Renal pelvis (tissue), 4 donors: ENCODE data around the gene GJC1. TPM values are rescaled to one million over a fixed set of nuclear protein-coding genes. Genes with fewer than 3 reads are reported as not detected.

Experiments
- DNase-seq: peaks from one replicate; pipeline ENCODE4 v3.0.0-alpha.2; 2013
- polyA plus RNA-seq, 3 donors: library from polyadenylated mRNA; unstranded; fragments of 120-200 nt; gene quantifications; one replicate each; pipeline ENCODE4 v1.2.1, GENCODE V29; 2013; ENCODE audit not compliant: insufficient read length in 3 of 3

Gene GJC1
- polyA plus RNA-seq, 3 donors, result 24.1 to 26.2 (median 24.3) TPM

DNA sequence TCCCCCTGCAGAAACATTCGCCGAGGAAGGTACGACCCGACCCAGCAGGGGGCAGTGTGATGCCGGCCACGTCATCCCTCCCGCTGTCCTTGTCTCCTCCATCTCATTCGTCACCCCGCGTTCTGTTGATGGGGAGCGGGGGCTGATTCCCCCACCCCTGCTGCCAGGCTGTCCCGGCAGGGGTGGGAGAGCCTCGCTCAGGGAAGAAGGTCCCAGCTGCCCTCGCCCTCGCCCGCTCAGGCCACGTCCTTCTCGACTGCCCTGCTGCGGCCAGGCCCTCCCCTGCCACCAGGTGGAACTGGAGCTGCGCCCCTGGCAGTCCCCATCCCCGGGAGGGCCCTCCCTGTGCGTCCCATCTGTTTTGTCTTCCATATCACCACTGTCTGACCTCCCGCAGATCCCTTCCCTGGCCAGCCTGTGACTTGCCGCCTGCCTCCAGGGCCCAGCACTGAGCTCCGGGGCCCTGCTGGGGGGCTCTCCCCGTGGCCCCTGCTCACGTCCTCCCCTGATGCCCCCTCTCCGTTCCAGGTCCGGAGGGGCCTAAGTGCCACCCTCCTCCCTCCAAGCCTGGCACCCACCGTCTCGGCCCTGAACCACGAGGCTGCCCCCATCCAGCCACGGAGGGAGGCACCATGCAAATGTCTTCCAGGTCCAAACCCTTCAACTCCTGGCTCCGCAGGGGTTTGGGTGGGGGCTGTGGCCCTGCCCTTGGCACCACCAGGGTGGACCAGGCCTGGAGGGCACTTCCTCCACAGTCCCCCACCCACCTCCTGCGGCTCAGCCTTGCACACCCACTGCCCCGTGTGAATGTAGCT, 50.7 kb downstream of the GJC1 start:
- DNase-seq, result peak; percentile 64

- no peak for DNase-seq
Measured at GRCh38 chr17:44778656-44779210, 51.4 kb downstream of the GJC1 start.

GRCh38 chr17:44777394-44778348, 52.4 kb downstream of the GJC1 start:
- no peak for DNase-seq

DNA sequence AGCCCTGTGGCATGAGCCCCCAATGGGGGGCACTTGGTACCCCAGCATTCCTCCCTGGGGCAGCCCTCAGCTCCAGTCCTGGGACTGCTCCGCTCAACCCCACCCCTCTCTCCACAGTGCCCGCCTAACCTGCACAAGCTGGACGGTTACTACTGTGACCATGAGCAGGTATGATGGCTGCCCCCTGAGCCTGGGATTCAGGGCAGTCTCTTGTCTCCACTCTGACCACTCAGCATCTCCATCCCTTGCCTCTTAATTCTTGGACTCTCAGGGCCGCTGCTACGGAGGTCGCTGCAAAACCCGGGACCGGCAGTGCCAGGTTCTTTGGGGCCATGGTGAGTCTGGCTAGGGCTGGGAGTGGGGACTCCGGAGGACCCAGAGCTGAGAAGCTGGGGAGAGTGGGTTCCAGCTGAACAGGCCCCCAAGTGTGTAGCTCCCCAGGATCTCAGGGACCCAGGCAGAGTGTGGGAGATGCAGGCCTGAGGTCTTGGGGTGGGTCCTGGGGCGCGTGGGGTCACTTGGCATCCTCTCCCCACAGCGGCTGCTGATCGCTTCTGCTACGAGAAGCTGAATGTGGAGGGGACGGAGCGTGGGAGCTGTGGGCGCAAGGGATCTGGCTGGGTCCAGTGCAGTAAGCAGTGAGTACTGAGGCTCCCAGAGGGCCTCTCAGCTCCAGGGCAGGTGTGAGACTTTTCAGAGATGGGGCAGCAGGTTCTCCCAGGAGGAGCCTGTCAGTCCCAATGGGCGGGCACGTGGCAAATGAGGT, 53.3 kb downstream of the GJC1 start:
- DNase-seq, result no peak

DNA sequence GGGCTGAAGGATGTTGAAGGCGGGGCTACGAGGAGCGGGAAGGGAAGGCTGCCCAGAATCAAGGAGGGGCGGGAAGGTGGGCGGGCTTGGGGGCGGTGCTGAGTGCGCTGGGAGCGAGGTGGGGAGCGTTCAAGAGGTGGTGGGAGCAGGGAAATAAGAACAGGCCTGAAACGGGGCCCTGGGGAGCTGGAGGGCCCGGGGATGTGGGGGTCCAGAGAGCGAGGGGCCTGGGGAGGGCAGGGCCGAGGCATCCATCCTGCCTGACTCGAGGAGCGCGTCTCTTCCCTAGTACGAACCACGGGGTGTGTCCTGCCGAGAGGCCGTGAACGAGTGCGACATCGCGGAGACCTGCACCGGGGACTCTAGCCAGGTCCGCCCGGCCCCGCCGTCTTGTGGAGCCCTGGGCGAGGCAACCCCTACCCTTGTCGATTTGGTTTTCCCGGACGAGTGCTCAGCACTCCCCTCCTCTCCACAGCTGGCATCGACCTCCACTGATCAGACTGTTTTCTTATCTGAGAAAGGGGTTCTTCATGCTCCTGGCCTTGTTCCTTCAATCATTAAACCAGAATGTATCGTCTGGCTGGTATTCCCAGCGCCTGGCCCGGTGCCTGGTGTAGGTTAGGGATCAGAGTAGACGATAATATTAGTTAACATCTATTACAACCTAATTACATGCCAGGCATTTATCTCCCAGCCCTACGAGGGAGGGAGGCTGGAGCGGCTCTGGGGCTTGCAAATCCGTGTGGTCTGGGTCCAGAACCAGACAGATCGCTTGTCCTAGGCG, 54.1 kb downstream of the GJC1 start:
- peak; percentile 97 for DNase-seq

- peak; percentile 31 for DNase-seq
Measured at GRCh38 chr17:44775136-44775837, 54.8 kb downstream of the GJC1 start.

DNA sequence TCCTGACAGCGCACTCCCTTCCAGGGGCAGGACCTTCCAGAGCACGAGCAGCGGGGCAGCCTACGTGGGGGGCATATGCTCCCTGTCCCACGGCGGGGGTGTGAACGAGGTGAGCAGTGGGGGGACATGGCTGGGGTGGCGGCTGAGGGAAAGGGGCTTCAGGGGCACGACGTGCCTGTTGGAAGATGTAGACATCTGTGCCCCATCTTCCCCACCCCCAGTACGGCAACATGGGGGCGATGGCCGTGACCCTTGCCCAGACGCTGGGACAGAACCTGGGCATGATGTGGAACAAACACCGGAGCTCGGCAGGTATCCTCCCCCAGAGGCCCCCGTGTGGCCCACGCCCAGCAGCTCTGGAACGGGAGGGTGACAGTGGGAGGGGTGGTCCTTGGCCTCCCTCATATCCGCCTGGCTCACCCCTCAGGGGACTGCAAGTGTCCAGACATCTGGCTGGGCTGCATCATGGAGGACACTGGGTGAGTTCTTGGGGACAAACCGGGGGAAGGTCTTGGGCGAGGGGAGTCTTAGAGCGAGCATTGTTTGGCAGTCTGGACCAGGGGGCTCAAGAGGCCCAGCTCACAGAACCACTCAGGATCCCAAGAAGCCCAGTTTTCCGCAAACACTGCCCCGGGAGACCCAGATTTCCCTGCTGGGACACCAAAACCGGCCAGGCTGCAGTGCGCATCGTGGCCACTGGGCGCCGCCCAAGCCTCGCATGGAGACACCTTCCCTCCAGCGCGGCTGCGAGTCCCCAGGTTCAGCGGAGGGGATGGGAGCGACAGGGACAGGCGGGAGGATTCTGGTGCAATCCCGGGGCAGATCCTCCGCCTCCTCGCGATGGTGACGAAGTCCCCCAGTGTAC, 55.6 kb downstream of the GJC1 start:
- peak; percentile 77 for DNase-seq

DNA sequence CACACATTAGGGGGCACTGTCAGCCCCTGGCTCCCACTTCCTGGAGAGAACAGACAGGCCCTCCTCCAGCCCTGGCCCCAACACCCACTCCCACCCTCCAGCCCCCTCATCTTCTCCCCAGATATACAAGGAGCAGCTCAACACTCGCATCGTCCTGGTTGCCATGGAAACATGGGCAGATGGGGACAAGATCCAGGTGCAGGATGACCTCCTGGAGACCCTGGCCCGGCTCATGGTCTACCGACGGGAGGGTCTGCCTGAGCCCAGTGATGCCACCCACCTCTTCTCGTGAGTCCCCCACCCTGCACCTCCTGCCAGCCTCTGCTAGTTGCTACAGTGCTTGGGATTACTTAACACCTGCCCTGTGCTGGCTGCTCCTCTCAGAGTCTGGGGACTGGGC, 56.9 kb downstream of the GJC1 start:
- DNase-seq, result no peak

DNA sequence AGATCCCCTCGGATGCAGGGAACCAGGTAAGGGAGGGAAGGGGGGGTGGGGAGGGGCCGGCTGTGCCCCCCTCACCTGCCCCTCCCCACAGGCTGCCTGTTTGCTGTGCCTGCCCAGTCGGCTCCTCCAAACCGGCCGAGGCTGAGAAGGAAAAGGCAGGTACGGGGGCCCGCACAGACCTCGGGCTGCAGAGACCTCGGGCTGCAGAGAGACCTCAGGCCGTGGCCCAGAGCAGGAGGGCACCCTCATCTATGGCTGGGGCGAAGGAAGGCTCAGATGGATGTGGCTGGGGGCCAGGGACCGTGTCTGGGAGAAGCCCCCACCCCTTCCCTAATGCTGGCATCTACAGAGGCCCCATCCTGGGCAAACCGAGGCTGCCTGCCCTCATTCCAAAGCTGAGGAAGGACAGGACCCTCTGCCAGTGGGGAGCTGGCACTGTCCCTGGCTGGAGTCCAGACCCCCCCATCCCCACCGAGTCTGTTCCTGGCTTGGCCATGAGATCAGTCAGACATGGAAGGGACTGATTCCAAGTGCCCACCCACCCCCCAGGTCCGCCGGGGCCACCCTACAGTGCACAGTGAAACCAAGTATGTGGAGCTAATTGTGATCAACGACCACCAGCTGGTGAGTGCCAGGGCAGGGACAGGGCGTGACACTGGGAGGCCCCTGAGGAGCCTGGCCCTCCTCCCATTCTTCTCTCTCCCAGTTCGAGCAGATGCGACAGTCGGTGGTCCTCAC, 57.6 kb downstream of the GJC1 start:
- DNase-seq, result no peak

DNA sequence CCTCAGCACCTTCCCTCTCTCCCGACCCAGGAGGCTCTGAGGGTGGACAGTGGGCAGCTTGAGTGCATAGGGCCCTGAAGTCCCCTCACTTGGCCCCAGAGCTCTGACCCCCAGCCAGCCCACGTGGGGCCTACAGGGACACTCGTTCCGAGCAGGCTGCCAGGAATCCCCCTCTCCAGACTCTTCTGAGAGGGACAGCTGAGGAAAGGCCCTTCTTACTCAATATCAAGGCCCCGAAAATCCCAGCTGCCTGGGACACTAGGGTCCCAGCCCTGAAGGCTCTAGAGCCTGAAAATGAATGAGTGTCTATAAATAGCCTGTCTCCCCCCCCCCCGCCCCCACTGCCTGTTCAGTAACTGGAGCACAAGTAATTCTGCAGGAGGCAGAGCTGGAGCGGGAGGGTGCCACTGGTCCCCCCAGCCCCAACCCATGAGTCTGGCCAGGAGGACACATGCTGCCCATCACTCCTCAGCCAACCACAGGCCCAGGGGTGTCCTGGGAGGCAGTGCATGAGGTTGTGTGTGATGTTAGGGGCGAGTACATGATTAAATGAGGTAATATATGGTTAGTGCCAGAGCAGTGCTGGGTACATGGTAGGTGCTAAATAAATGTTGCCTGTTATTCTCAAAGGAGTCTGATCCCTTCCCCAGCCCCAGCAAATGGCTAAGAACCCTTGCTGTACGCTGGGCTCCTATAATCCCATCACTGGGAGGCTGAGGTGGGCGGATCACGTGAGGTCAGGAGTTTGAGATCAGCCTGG, 59.7 kb downstream of the GJC1 start:
- DNase-seq, result no peak

- no peak for DNase-seq
Measured at GRCh38 chr17:44769647-44770084, 60.4 kb downstream of the GJC1 start.

DNA sequence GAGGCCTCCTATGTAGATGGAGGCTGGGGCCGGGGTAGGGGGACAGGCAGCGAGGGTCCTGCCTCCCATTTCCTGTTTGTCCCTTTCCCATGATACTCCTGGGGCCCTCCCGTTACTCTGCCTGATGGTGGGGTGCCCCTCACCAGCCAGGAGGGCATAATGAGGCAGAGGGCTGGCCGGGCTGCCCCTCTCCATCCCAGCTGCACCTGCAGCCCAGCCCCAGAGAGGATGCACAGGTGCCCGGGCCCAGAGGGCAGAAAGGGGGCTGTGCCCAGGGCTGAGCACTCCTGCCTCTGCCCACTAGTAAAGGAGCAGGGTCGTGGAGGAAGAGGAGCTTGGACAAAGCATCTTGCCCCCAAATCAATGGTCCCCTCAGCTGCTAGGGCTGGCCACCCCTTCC, 60.9 kb downstream of the GJC1 start:
- no peak for DNase-seq

- no peak for DNase-seq
Measured at GRCh38 chr17:44768505-44769142, 61.5 kb downstream of the GJC1 start.

- no peak for DNase-seq
Measured at GRCh38 chr17:44767493-44767892, 62.6 kb downstream of the GJC1 start.

DNA sequence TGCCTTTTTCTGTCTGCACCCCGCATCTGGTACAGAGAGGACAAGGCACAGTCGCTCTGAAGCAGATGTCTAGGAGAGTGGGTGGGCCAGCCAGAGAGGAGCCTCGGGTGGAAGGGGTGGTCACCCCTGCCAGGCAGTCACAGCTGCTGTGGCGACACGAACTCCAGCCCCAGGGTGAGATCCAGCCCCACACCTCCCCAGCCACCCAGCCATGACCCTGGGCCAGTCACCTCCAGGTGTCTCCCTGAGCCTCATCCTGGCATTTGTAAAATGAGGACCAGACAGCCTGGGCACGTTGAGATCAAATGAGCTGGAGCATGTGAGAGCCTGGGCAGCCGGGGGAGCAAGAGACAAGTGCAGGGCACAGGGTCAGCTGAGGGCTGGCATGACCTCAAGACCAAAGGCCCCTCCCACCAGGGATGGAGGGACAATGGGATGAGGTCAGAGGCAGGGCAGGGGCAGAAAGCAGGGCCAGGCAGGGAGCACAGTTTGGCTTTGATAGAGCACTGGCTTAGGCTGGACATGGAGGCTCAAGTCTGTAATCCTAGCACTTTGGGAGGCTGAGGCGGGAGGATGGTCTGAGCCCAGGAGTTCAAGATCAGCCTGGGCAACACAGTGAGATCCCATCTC, 63.6 kb downstream of the GJC1 start:
- no peak for DNase-seq

DNA sequence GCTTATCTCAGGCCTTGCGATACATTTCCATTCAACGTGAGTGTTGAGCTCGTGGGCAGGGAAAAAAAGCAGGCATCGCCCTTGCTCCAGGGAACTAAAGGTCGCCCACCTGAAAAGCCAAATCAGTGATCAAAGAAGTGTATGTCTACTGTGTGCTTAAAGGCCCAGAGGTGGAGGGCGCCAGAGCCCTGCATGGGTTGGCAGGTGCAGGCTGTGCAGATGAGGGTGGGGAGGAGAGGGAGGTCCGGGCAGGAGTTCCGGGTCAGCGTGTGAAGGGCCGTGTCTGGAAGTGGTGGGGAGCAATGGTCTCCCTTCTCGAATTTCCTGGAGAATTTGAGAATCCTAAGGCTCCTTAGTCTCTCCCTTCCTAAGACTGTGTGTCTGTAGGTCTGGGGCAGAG, 64.1 kb downstream of the GJC1 start:
- no peak for DNase-seq

DNA sequence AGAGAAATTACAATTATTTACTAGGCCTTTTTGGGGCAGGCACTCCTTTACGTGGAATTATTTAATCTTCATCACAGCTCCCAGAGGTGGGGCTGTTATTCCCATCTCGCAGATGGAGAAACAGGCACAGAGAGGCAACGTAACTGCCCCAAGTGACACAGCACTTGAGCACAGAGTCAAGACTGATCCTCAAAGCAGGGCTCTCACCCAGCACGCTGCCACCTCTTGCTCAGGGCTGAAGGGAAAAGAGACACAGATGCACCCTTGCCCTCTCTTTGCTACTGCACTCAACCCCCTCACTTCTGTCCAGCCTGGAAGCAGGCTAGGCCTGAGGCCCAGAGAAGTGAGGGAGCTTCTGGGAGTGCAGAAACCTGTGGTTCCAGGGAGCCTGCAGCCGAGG, 66.9 kb downstream of the GJC1 start:
- no peak for DNase-seq
